ENCODE measurements around the gene OXCT1.

GRCh38 chr5:41896230-41896629, 26.0 kb upstream of the OXCT1 start:
- TF ChIP-seq CTCF (IDR thresholded peaks at IDR 0.05) (no peak), ZNF317 (CRISPR knock-in tag; IDR thresholded peaks at IDR 0.05; ENCODE audit: borderline replicate concordance, low read depth) (no peak), ZNF671 (CRISPR knock-in tag; IDR thresholded peaks at IDR 0.05) (no peak), ETV6 (CRISPR knock-in tag; IDR thresholded peaks at IDR 0.05) (no peak), TEAD4 (CRISPR knock-in tag; IDR thresholded peaks at IDR 0.05) (no peak)

Data from WTC11 (cell line).